T-helper 1 cell treated with Interleukin-12 subunit alpha and Interleukin-12 subunit beta and Interleukin-4 antibody, amounts not matched to agents 30 μg/mL and 1 μg/mL, for 36 hours (primary cell): Measurements from ENCODE around the gene LRRC53.

Experiments used
- H3K27ac Mint-ChIP-seq: one replicate; pipeline ENCODE4 v1.8.0; 2021; ENCODE audit warnings: mild to moderate bottlenecking, mixed read lengths
- H3K27me3 Mint-ChIP-seq: one replicate; pipeline ENCODE4 v1.8.0; 2021; ENCODE audit warnings: low read depth, mixed read lengths
- H3K36me3 Mint-ChIP-seq: one replicate; pipeline ENCODE4 v1.8.0; 2021; ENCODE audit warnings: low read depth, mixed read lengths
- H3K4me1 Mint-ChIP-seq: one replicate; pipeline ENCODE4 v1.8.0; 2021; ENCODE audit warnings: low read depth, mixed read lengths
- H3K4me3 Mint-ChIP-seq: one replicate; pipeline ENCODE4 v1.8.0; 2021; ENCODE audit warnings: mild to moderate bottlenecking, moderate library complexity, mixed read lengths
- H3K9me3 Mint-ChIP-seq: one replicate; pipeline ENCODE4 v1.8.0; 2021; ENCODE audit warnings: mixed read lengths

LRRC53 gene

GRCh38 chr1:74474585-74474984, 37.8 kb downstream of the LRRC53 start:
- no peaks in the 10 kb centered on the region for H3K36me3 Mint-ChIP-seq
- H3K27ac Mint-ChIP-seq: no peak overlapping the region

GRCh38 chr1:74471470-74471869, 40.9 kb downstream of the LRRC53 start:
- no peaks in the 10 kb centered on the region for H3K4me1 Mint-ChIP-seq
- H3K9me3 Mint-ChIP-seq: no peaks in the 10 kb centered on the region
- H3K27ac Mint-ChIP-seq: no peak overlapping the region
- H3K4me3 Mint-ChIP-seq: no peak overlapping the region
- no peaks in the 10 kb centered on the region for H3K27me3 Mint-ChIP-seq
- no peaks in the 10 kb centered on the region for H3K36me3 Mint-ChIP-seq

More at GRCh38 chr1:74474585-74474984, 37.8 kb downstream of the LRRC53 start:
- H3K27me3 Mint-ChIP-seq: no peaks in the 10 kb centered on the region
- H3K4me1 Mint-ChIP-seq: no peaks in the 10 kb centered on the region
- H3K9me3 Mint-ChIP-seq: no peaks in the 10 kb centered on the region
- no peak overlapping the region for H3K4me3 Mint-ChIP-seq

- Mint-ChIP-seq H3K27ac (no peak overlapping the region), H3K36me3 (no peaks in the 10 kb centered on the region), H3K4me1 (no peaks in the 10 kb centered on the region), H3K4me3 (no peak overlapping the region), H3K9me3 (no peaks in the 10 kb centered on the region), H3K27me3 (no peaks in the 10 kb centered on the region)
These were observed 41.5 kb downstream of the LRRC53 start for GRCh38 chr1:74470936-74471335.

GRCh38 chr1:74470251-74470650, 42.2 kb downstream of the LRRC53 start:
- H3K27ac Mint-ChIP-seq: no peak overlapping the region
- no peaks in the 10 kb centered on the region for H3K27me3 Mint-ChIP-seq
- no peaks in the 10 kb centered on the region for H3K4me1 Mint-ChIP-seq

GRCh38 chr1:74468982-74469603, 43.3 kb downstream of the LRRC53 start:
- H3K27ac Mint-ChIP-seq: no peak overlapping the region

More at GRCh38 chr1:74470251-74470650, 42.2 kb downstream of the LRRC53 start:
- no peak overlapping the region for H3K4me3 Mint-ChIP-seq
- no peaks in the 10 kb centered on the region for H3K9me3 Mint-ChIP-seq
- H3K36me3 Mint-ChIP-seq: no peaks in the 10 kb centered on the region

GRCh38 chr1:74467786-74468377, 44.5 kb downstream of the LRRC53 start:
- Mint-ChIP-seq H3K36me3 (no peaks in the 10 kb centered on the region), H3K27ac (no peak overlapping the region), H3K9me3 (no peaks in the 10 kb centered on the region), H3K4me3 (no peak overlapping the region), H3K27me3 (no peaks in the 10 kb centered on the region), H3K4me1 (no peaks in the 10 kb centered on the region)

More at GRCh38 chr1:74468982-74469603, 43.3 kb downstream of the LRRC53 start:
- Mint-ChIP-seq H3K4me1 (no peaks in the 10 kb centered on the region), H3K27me3 (no peaks in the 10 kb centered on the region), H3K4me3 (no peak overlapping the region), H3K36me3 (no peaks in the 10 kb centered on the region), H3K9me3 (no peaks in the 10 kb centered on the region)

- no peaks in the 10 kb centered on the region for H3K27me3 Mint-ChIP-seq
- no peaks in the 10 kb centered on the region for H3K36me3 Mint-ChIP-seq
- H3K27ac Mint-ChIP-seq: no peak overlapping the region
- no peaks in the 10 kb centered on the region for H3K4me1 Mint-ChIP-seq
- no peaks in the 10 kb centered on the region for H3K9me3 Mint-ChIP-seq
- H3K4me3 Mint-ChIP-seq: no peak overlapping the region
These were observed 47.2 kb downstream of the LRRC53 start for GRCh38 chr1:74465193-74465681.

- H3K27me3 Mint-ChIP-seq: no peaks in the 10 kb centered on the region
- H3K4me3 Mint-ChIP-seq: no peak overlapping the region
- H3K4me1 Mint-ChIP-seq: no peaks in the 10 kb centered on the region
- no peaks in the 10 kb centered on the region for H3K36me3 Mint-ChIP-seq
- H3K9me3 Mint-ChIP-seq: no peaks in the 10 kb centered on the region
- no peak overlapping the region for H3K27ac Mint-ChIP-seq
These were observed 48.4 kb downstream of the LRRC53 start for GRCh38 chr1:74464037-74464436.

- Mint-ChIP-seq H3K4me1 (no peaks in the 10 kb centered on the region), H3K36me3 (no peaks in the 10 kb centered on the region), H3K4me3 (no peak overlapping the region), H3K27me3 (no peaks in the 10 kb centered on the region), H3K9me3 (no peaks in the 10 kb centered on the region), H3K27ac (no peak overlapping the region)
These were observed 49.0 kb downstream of the LRRC53 start for GRCh38 chr1:74463333-74463988.

- no peaks in the 10 kb centered on the region for H3K9me3 Mint-ChIP-seq
- no peak overlapping the region for H3K4me3 Mint-ChIP-seq
- no peaks in the 10 kb centered on the region for H3K36me3 Mint-ChIP-seq
- H3K4me1 Mint-ChIP-seq: no peaks in the 10 kb centered on the region
- no peaks in the 10 kb centered on the region for H3K27me3 Mint-ChIP-seq
- no peak overlapping the region for H3K27ac Mint-ChIP-seq
These were observed 55.2 kb downstream of the LRRC53 start for GRCh38 chr1:74457253-74457652.

- Mint-ChIP-seq H3K4me3 (no peak overlapping the region), H3K36me3 (no peaks in the 10 kb centered on the region), H3K27me3 (no peaks in the 10 kb centered on the region), H3K4me1 (no peaks in the 10 kb centered on the region), H3K27ac (no peak overlapping the region), H3K9me3 (no peaks in the 10 kb centered on the region)
These were observed 57.0 kb downstream of the LRRC53 start for GRCh38 chr1:74455390-74455789.

- Mint-ChIP-seq H3K36me3 (no peaks in the 10 kb centered on the region), H3K27ac (no peak overlapping the region), H3K4me1 (no peaks in the 10 kb centered on the region), H3K27me3 (no peaks in the 10 kb centered on the region), H3K4me3 (no peak overlapping the region), H3K9me3 (no peaks in the 10 kb centered on the region)
These were observed 59.1 kb downstream of the LRRC53 start for GRCh38 chr1:74453277-74453676.

- Mint-ChIP-seq H3K9me3 (no peaks in the 10 kb centered on the region), H3K4me1 (no peaks in the 10 kb centered on the region)
These were observed 60.4 kb downstream of the LRRC53 start for GRCh38 chr1:74452035-74452434.

GRCh38 chr1:74437035-74437434, 75.4 kb downstream of the LRRC53 start:
- no peaks in the 10 kb centered on the region for H3K9me3 Mint-ChIP-seq
- H3K4me1 Mint-ChIP-seq: no peaks in the 10 kb centered on the region
- H3K36me3 Mint-ChIP-seq: no peaks in the 10 kb centered on the region

More at GRCh38 chr1:74452035-74452434, 60.4 kb downstream of the LRRC53 start:
- Mint-ChIP-seq H3K36me3 (no peaks in the 10 kb centered on the region), H3K27me3 (no peaks in the 10 kb centered on the region), H3K4me3 (no peak overlapping the region), H3K27ac (no peak overlapping the region)

GRCh38 chr1:74436078-74436477, 76.3 kb downstream of the LRRC53 start:
- no peak overlapping the region for H3K4me3 Mint-ChIP-seq
- H3K27me3 Mint-ChIP-seq: no peaks in the 10 kb centered on the region
- no peaks in the 10 kb centered on the region for H3K4me1 Mint-ChIP-seq
- no peaks in the 10 kb centered on the region for H3K36me3 Mint-ChIP-seq
- no peaks in the 10 kb centered on the region for H3K9me3 Mint-ChIP-seq
- no peak overlapping the region for H3K27ac Mint-ChIP-seq

More at GRCh38 chr1:74437035-74437434, 75.4 kb downstream of the LRRC53 start:
- no peaks in the 10 kb centered on the region for H3K27me3 Mint-ChIP-seq
- H3K27ac Mint-ChIP-seq: no peak overlapping the region
- H3K4me3 Mint-ChIP-seq: no peak overlapping the region
